H1 (cell line): Measurements from ENCODE around the gene IP6K1. TPM values are rescaled to one million over a fixed set of nuclear protein-coding genes. Genes with fewer than 3 reads are reported as not detected.

Source experiments
- CBX5 ChIP-seq: fragments of 300-800, 300-1000 bp; sonication (generic); IDR thresholded peaks from 2 replicates; pipeline ENCODE4 v1.7.1; 2016; ENCODE audit warnings: antibody characterized with exemption, low read length, low read depth
- GABPA ChIP-seq: IDR thresholded peaks from 2 replicates; pipeline ENCODE4 v1.6.1; 2011; ENCODE audit warnings: mild to moderate bottlenecking, low read length, moderate library complexity, borderline replicate concordance; ENCODE audit not compliant: insufficient read depth
- JUN ChIP-seq: IDR thresholded peaks from 2 replicates; pipeline ENCODE4 v1.6.1; 2011; ENCODE audit warnings: low read depth, mild to moderate bottlenecking, improper control_type of control experiment, low read length
- PHF8 ChIP-seq: fragments of 200-600 bp; sonication (generic); conservative IDR thresholded peaks from 2 replicates; pipeline ENCODE4 v1.7.1; 2012; ENCODE audit warnings: low read depth, mild to moderate bottlenecking, inconsistent platforms, low read length, moderate library complexity
- POU5F1 ChIP-seq: IDR thresholded peaks from 2 replicates; pipeline ENCODE4 v1.6.1; 2011; ENCODE audit warnings: low read depth, mild to moderate bottlenecking, low read length, moderate library complexity
- RAD21 ChIP-seq, 2 experiments: IDR thresholded peaks in 1 of 2; conservative IDR thresholded peaks in 1 of 2; 2 replicates each; pipeline ENCODE4 v1.6.1; 2011; ENCODE audit warnings: low read depth in 2 of 2, low read length in 2 of 2, improper control_type of control experiment in 1 of 2, inconsistent platforms in 1 of 2, mild to moderate bottlenecking in 1 of 2, moderate library complexity in 1 of 2
- TAF7 ChIP-seq: optimal IDR thresholded peaks from 2 replicates; pipeline ENCODE3; 2011; ENCODE audit warnings: low read depth, mild to moderate bottlenecking, inconsistent platforms, low read length, moderate library complexity, borderline replicate concordance
- polyA plus RNA-seq, 7 experiments: library from polyadenylated mRNA; depleted of rRNA in 3 of 7; stranded (reverse) in 5 of 7; unstranded in 2 of 7; fragments of >200 nt in 5 of 7; fragments of 200-250 nt in 2 of 7; gene quantifications; 1 replicate in 5 of 7; 2 replicates in 1 of 7; 4 replicates in 1 of 7; pipeline versions ENCODE4 v1.2.1 to v1.2.3, GENCODE V29; 2011 to 2013; ENCODE audit warnings: missing spikeins in 2 of 7, mixed read lengths in 2 of 7
- total RNA-seq: library from RNA; stranded (reverse); fragmentation: NEBNext Ultra II Directional; extraction: Animal tissue kit (Norgen Biotek cat#: 25700); gene quantifications from 2 replicates; pipeline ENCODE4 v1.2.1, GENCODE V29; 2021
- TF ChIP-seq, protein P1 (sequence below): IDR thresholded peaks from 2 replicates; pipeline ENCODE4 v1.6.1; 2011; ENCODE audit warnings: low read depth, mild to moderate bottlenecking, low read length; ENCODE audit not compliant: insufficient read depth
- TF ChIP-seq, protein P2 (sequence below): IDR thresholded peaks from 2 replicates; pipeline ENCODE4 v1.6.1; 2012; ENCODE audit warnings: inconsistent platforms
- TF ChIP-seq, protein P3 (sequence below), 3 experiments: IDR thresholded peaks; 1 replicate in 2 of 3; 2 replicates in 1 of 3; pipeline versions ENCODE4 v1.5.1 to v1.6.1; 2011; ENCODE audit warnings: low read length in 3 of 3, mild to moderate bottlenecking in 3 of 3, inconsistent platforms in 2 of 3, low read depth in 1 of 3, moderate library complexity in 1 of 3; ENCODE audit not compliant: insufficient read depth in 1 of 3; ENCODE audit errors: control extremely low read depth in 1 of 3

Gene IP6K1
- total and polyA plus RNA-seq, 2 of the 8 experiments (the other 6 are each of a cell fraction or from before 2014, with no cell fraction given) = 31.5 to 35.2 TPM

DNA sequence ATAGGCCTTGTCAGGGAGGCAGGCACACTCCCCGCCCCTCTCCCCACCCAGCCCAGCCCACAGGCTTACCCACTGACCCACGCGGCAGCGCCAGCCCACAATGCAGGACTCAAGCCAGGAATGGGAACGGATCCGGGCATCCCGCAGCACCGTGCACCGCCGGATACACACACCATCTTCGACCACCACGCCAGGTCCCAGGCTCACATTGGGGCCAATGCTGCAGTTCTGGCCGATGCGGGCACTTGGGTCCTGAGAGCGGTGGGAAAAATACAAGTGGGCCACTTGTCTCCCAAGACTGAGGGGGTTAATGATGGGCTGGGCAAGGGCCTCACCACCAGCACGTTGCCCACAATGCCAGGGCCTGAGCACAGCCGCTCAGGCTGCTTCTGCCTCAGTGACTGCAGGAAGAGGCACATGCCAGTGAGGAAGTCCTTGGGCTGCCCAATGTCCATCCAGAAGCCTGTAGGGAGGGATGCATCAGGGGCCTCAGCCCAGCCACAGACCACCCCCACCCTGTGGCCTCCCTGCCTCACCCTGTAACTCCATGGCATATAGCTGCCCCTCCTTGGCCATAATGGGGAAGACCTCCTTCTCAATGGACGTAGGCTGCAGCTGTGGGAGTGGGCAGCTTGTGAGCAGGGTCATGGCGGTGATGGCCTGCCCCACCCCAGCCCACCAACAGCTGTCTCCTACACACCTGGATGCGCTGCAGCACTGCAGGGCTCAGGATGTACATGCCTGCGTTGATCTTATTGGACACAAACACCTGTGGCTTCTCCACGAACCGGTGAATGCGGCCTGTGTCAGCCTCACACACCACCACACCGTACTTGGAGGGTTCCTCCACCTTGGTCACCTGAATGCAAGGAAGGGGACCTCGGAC, 64.2 kb downstream of the IP6K1 start (continued):
- TF ChIP-seq, protein P1, sequence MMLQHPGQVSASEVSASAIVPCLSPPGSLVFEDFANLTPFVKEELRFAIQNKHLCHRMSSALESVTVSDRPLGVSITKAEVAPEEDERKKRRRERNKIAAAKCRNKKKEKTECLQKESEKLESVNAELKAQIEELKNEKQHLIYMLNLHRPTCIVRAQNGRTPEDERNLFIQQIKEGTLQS = no peak
- TF ChIP-seq POU5F1 (no peak), PHF8 (no peak), GABPA (no peak), JUN (no peak), TAF7 (no peak), CBX5 (no peak), RAD21 (IDR thresholded peaks at IDR 0.05 in 1 of 2, conservative IDR thresholded peaks at IDR 0.05 in 1 of 2; ENCODE audit: low read depth in 2 of 2, low read length in 2 of 2) (no peak)
- TF ChIP-seq, protein P2, sequence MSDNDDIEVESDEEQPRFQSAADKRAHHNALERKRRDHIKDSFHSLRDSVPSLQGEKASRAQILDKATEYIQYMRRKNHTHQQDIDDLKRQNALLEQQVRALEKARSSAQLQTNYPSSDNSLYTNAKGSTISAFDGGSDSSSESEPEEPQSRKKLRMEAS = no peak
- TF ChIP-seq, protein P3, sequence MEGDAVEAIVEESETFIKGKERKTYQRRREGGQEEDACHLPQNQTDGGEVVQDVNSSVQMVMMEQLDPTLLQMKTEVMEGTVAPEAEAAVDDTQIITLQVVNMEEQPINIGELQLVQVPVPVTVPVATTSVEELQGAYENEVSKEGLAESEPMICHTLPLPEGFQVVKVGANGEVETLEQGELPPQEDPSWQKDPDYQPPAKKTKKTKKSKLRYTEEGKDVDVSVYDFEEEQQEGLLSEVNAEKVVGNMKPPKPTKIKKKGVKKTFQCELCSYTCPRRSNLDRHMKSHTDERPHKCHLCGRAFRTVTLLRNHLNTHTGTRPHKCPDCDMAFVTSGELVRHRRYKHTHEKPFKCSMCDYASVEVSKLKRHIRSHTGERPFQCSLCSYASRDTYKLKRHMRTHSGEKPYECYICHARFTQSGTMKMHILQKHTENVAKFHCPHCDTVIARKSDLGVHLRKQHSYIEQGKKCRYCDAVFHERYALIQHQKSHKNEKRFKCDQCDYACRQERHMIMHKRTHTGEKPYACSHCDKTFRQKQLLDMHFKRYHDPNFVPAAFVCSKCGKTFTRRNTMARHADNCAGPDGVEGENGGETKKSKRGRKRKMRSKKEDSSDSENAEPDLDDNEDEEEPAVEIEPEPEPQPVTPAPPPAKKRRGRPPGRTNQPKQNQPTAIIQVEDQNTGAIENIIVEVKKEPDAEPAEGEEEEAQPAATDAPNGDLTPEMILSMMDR (IDR thresholded peaks at IDR 0.05; ENCODE audit: control extremely low read depth in 1 of 3, insufficient read depth in 1 of 3, low read depth in 1 of 3, low read length in 3 of 3) = no peak
